GM23248 (cell line): ENCODE data around the gene UBFD1.

Experiments used
- EZH2 ChIP-seq: fragments of 200-600 bp; sonication (generic); IDR thresholded peaks from 2 replicates; pipeline ENCODE4 v1.6.1; 2018; ENCODE audit warnings: antibody characterized with exemption, mild to moderate bottlenecking; ENCODE audit not compliant: insufficient read depth, poor library complexity, severe bottlenecking
- EZH2phosphoT487 ChIP-seq: fragments of 200-600 bp; sonication (generic); IDR thresholded peaks from 2 replicates; pipeline ENCODE4 v1.6.1; 2018; ENCODE audit warnings: antibody characterized with exemption, moderate library complexity, mild to moderate bottlenecking, low read depth; ENCODE audit not compliant: insufficient read depth

- TF ChIP-seq EZH2phosphoT487 (no peak), EZH2 (no peak)
Observed at GRCh38 chr16:23532448-23532847, 25.1 kb upstream of the UBFD1 start.
